Measurements from ENCODE around the gene LOXL3.

The LOXL3 gene, protein sequence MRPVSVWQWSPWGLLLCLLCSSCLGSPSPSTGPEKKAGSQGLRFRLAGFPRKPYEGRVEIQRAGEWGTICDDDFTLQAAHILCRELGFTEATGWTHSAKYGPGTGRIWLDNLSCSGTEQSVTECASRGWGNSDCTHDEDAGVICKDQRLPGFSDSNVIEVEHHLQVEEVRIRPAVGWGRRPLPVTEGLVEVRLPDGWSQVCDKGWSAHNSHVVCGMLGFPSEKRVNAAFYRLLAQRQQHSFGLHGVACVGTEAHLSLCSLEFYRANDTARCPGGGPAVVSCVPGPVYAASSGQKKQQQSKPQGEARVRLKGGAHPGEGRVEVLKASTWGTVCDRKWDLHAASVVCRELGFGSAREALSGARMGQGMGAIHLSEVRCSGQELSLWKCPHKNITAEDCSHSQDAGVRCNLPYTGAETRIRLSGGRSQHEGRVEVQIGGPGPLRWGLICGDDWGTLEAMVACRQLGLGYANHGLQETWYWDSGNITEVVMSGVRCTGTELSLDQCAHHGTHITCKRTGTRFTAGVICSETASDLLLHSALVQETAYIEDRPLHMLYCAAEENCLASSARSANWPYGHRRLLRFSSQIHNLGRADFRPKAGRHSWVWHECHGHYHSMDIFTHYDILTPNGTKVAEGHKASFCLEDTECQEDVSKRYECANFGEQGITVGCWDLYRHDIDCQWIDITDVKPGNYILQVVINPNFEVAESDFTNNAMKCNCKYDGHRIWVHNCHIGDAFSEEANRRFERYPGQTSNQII

DNA sequence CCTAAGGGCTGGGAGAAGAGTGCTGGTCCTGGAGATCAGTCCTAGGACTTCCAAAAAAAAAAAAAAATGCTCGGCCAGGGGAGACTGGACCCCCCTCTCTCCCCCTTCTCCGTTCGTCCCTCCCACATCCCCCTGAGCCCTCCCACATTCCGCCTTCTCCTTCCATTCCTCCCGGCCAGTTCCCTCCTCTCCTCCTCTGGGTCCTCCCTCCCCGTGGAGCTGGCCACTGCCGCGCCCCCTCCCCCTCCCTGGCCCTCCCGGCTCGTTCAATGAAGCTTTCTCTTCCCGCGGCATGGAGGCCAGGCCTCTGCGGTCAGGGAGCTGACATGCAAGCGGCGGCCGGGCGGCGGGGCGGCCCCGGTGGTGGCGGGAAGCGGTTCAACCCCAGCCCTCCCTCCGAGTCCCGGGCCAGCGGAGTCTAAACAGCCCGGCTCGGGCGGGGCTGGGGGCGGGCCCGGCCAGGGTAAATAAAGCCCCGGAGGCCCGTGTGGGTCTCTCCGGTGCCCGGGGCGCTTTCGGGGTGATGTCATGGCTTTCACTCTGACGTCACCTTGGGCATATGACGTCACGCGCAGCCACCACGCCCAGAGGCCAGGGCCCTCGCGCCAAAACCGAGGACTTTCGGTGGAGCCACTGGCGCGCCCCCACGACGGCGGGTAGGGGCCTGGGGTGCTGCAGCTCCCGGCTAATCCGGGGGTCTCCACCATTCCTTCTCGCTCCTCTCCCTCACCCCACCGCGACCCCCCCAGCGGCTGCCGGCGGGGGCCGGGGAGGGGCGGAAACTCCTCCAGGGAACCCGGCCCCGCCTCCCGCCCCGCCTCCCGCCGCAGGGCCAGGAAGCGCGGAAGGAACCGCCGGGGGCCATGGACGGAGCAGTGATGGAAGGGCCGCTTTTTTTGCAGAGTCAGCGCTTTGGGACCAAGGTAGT lies at the start of gene LOXL3, which contains the start of gene DOK1:
Gene LOXL3 (minus strand): TSS at position 51 of the 928 bp plus-strand sequence. CDS start 1,308 bp downstream, outside the sequence.
Gene DOK1 (plus strand): TSS at position 829 of the 928 bp plus-strand sequence. CDS start 35 bp downstream, at position 864.
- H3K4me1 ChIP-seq (ENCODE audit: control insufficient read depth, insufficient read depth, low read length) = peaks cover 9% of the 10 kb centered on the region

DNA sequence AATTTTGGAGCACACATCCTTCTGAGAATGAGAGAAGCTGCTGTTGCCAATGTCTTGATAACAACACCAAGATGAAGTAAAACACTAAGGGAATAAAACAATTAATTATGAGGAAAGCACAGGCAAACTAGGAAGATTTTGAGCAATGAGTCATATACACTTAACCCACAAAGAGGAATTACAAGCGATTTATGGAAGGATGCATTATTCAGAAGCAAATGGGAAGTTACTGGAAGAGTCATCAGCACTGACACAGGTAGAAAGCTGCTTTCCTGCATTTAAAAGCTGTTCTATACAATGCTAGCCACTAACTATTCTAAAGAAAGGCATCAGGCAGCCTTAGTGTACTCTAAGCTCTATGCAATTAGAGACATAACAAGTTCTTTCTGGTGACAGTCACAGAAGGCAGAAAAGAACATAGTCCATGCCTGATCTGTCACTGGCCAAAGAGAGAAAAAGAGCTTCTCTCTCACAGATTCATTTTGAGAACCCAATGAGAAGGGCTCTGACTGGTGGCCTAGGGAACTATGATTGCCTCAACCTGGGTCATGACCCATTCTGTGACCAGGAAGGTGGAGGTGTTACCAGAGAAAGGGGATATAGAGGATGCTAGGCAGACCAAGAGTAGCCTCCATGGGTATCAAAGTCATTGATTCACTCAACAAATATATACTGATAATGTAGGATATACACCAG lies 49.0 kb upstream of the LOXL3 start:
- no peaks in the 10 kb centered on the region for H3K4me1 ChIP-seq (ENCODE audit: control insufficient read depth, insufficient read depth, low read length)
- no peaks in the 10 kb centered on the region for H3K9me3 ChIP-seq (ENCODE audit: control insufficient read depth, insufficient read depth, low read length)
- no peak overlapping the region for H3K4me3 ChIP-seq (ENCODE audit: low read depth, low read length)
- H3K9ac ChIP-seq (ENCODE audit: low read depth, low read length) = no peak overlapping the region
- no peaks in the 10 kb centered on the region for H3K36me3 ChIP-seq (ENCODE audit: control insufficient read depth, insufficient read depth, low read length)
- H3K27me3 ChIP-seq (ENCODE audit: control insufficient read depth, insufficient read depth, low read length) = peaks cover 4% of the 10 kb centered on the region

More for the DNA sequence above, at the start of gene LOXL3, which contains the start of gene DOK1:
- Histone ChIP-seq H3K36me3 (ENCODE audit: control insufficient read depth, insufficient read depth, low read length) (peaks cover 2% of the 10 kb centered on the region), H3K9me3 (ENCODE audit: control insufficient read depth, insufficient read depth, low read length) (no peaks in the 10 kb centered on the region), H3K4me3 (ENCODE audit: low read depth, low read length) (peak within 1 kb of the TSS; percentile 96), H3K9ac (ENCODE audit: low read depth, low read length) (peak within 1 kb of the TSS; percentile 60), H3K27me3 (ENCODE audit: control insufficient read depth, insufficient read depth, low read length) (peaks cover 84% of the 10 kb centered on the region)

DNA sequence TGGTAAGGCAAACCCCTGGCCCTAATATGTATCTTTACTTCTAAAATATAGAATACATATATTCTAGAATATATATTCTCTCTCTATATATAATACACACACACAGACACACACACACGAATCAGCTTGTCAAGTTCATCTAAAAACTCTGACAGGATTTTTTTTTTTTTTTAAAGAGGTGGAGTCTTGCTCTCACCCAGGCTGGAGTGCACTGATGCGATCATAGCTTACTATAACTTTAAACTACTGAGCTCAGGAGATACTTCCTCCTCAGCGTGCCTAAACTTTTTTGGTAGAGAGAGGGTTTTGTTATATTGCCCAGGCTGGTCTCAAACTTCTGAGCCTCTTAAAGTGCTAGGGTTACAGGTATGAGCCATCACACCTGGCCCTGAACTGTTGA lies 45.9 kb upstream of the LOXL3 start:
- peaks cover 4% of the 10 kb centered on the region for H3K27me3 ChIP-seq (ENCODE audit: control insufficient read depth, insufficient read depth, low read length)
- no peaks in the 10 kb centered on the region for H3K9me3 ChIP-seq (ENCODE audit: control insufficient read depth, insufficient read depth, low read length)
- H3K4me3 ChIP-seq (ENCODE audit: low read depth, low read length) = no peak overlapping the region

DNA sequence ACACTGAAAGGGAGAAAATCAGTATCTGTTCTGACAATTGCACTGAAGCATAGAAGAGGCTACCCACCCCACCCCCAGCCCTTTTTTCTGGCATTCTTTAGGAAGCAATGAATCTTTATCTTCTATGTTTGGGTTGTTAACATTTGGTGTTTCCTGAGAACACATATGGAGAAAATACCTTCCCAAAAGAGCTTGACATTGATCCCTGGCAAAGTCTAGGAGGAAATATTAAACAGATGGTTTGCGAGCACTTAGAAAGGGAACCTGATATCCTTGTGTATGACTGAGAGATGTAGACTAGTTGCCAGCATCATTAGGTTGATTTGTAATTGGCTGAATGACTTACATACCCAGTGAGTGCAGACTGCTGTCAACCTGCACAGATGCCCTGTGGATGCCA lies 43.7 kb upstream of the LOXL3 start:
- no peaks in the 10 kb centered on the region for H3K4me1 ChIP-seq (ENCODE audit: control insufficient read depth, insufficient read depth, low read length)
- no peaks in the 10 kb centered on the region for H3K36me3 ChIP-seq (ENCODE audit: control insufficient read depth, insufficient read depth, low read length)
- H3K9me3 ChIP-seq (ENCODE audit: control insufficient read depth, insufficient read depth, low read length) = no peaks in the 10 kb centered on the region
- no peak overlapping the region for H3K9ac ChIP-seq (ENCODE audit: low read depth, low read length)
- H3K4me3 ChIP-seq (ENCODE audit: low read depth, low read length) = no peak overlapping the region
- no peaks in the 10 kb centered on the region for H3K27me3 ChIP-seq (ENCODE audit: control insufficient read depth, insufficient read depth, low read length)

More for the DNA sequence above, 45.9 kb upstream of the LOXL3 start:
- Histone ChIP-seq H3K36me3 (ENCODE audit: control insufficient read depth, insufficient read depth, low read length) (no peaks in the 10 kb centered on the region), H3K4me1 (ENCODE audit: control insufficient read depth, insufficient read depth, low read length) (no peaks in the 10 kb centered on the region), H3K9ac (ENCODE audit: low read depth, low read length) (no peak overlapping the region)

DNA sequence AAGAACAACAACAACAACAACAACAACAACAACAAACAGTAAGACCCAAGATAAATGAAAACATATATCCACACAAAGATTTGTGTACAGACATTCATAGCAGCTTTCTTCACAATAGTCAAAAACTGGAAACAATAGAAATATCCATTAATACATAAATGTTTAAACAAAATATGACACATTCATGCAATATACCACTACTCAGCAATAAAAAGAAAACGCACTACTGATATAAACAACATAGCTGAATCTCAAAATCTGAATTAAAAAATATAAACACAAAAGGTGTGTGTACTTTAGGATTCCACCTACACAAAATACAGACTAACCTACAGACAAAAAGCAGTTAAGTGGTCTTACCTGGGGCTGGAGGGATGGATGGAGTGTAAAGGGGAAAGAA lies 42.8 kb upstream of the LOXL3 start:
- H3K27me3 ChIP-seq (ENCODE audit: control insufficient read depth, insufficient read depth, low read length) = no peaks in the 10 kb centered on the region
- H3K9me3 ChIP-seq (ENCODE audit: control insufficient read depth, insufficient read depth, low read length) = no peaks in the 10 kb centered on the region
- no peak overlapping the region for H3K9ac ChIP-seq (ENCODE audit: low read depth, low read length)
- no peaks in the 10 kb centered on the region for H3K36me3 ChIP-seq (ENCODE audit: control insufficient read depth, insufficient read depth, low read length)
- H3K4me3 ChIP-seq (ENCODE audit: low read depth, low read length) = no peak overlapping the region
- H3K4me1 ChIP-seq (ENCODE audit: control insufficient read depth, insufficient read depth, low read length) = no peaks in the 10 kb centered on the region

DNA sequence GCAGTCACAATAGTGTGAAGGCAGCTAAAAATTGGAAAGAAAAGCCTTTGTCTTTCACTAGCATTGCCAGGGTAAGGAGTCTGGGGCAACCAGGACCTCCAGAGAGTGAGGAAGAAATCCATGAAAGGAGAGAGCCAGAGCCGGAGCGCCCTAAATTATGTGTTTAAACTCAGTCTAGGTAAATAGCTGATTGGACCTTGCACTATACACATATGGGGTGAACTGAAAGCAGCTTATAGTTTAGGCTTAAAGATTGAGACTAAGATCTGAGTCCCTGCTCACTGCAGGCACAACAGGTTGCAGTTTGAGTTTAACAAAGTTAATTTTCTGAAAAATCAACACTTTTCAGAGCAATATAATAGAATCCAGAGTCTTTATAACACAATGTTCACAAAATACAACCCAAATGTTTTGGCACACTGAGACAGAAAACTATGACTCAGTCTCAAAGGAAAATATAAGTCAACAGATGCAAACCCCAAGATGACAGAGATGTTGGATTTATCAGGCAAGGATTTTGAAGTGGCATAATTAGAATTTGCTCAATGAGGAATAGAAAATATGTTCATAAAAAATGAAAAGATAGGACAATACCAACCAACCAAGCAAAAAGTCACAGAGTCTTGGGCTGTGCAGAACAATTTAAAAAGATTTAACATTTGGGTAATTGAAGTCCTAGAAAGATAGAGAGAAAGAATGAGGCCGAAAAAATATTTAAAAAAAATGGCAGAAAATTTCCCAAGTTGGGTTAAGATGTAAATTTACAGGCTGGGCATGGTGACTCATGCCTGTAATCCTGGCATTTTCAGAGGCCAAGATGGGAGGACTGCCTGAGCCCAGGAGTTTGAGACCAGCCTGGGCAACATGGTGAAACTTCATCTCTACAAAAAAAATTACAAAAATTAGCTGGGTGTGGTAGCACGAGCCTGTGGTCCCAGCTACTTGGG lies 40.4 kb upstream of the LOXL3 start:
- Histone ChIP-seq H3K4me3 (ENCODE audit: low read depth, low read length) (no peak overlapping the region), H3K36me3 (ENCODE audit: control insufficient read depth, insufficient read depth, low read length) (no peaks in the 10 kb centered on the region), H3K27me3 (ENCODE audit: control insufficient read depth, insufficient read depth, low read length) (peaks cover 3% of the 10 kb centered on the region), H3K4me1 (ENCODE audit: control insufficient read depth, insufficient read depth, low read length) (no peaks in the 10 kb centered on the region), H3K9ac (ENCODE audit: low read depth, low read length) (no peak overlapping the region), H3K9me3 (ENCODE audit: control insufficient read depth, insufficient read depth, low read length) (no peaks in the 10 kb centered on the region)

DNA sequence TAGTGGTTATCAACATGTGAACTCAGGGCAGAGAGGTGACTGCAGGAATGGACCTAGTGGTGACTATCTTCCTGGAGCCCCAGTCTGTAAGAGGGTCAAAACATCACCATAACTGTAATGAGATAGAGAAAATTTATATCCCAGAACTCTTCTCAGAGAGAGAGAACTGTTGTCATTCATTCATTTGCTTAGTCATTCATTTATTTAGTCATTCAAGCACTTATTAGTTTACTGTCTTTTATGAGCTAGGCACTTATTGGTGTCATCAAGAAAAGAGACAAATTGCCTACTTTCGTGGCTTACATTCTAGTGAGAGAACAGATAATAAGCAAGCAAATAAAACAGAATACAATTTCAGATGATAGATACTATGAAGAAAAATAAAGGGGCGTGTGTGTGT lies 34.9 kb upstream of the LOXL3 start:
- Histone ChIP-seq H3K4me3 (ENCODE audit: low read depth, low read length) (no peak overlapping the region), H3K9ac (ENCODE audit: low read depth, low read length) (no peak overlapping the region), H3K27me3 (ENCODE audit: control insufficient read depth, insufficient read depth, low read length) (peaks cover 3% of the 10 kb centered on the region), H3K9me3 (ENCODE audit: control insufficient read depth, insufficient read depth, low read length) (no peaks in the 10 kb centered on the region), H3K4me1 (ENCODE audit: control insufficient read depth, insufficient read depth, low read length) (peaks cover 2% of the 10 kb centered on the region), H3K36me3 (ENCODE audit: control insufficient read depth, insufficient read depth, low read length) (no peaks in the 10 kb centered on the region)

DNA sequence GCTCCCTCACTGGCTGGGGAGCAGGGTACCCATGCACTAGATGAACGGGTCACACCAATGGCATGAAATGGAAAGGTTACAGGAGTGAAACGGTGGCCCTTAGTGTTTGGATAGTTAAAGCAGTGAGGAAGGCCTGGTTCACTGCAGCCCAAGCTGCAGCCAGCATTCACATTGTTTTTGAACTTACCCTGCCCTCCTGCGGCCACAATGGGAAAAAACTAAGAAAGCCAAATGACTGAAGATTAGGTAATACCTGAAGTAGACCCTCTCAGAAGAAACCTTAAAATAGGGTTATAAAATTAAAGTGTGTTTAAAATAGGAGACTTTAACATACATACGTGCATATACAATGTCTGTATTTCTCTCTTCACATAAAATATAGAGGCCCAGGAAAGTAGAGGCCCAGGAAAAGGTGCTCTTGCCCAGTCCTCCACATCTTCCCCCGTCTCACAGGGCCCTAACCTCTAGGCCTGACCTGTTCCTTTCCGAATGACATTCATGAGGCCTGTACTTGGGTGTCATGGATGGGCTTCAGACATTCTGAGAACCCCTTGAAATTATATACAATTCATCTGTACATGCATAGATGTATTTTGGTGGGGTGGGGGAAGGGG lies 34.0 kb upstream of the LOXL3 start:
- H3K27me3 ChIP-seq (ENCODE audit: control insufficient read depth, insufficient read depth, low read length) = peaks cover 3% of the 10 kb centered on the region
- no peaks in the 10 kb centered on the region for H3K9me3 ChIP-seq (ENCODE audit: control insufficient read depth, insufficient read depth, low read length)
- H3K9ac ChIP-seq (ENCODE audit: low read depth, low read length) = no peak overlapping the region
- no peaks in the 10 kb centered on the region for H3K36me3 ChIP-seq (ENCODE audit: control insufficient read depth, insufficient read depth, low read length)
- peaks cover 2% of the 10 kb centered on the region for H3K4me1 ChIP-seq (ENCODE audit: control insufficient read depth, insufficient read depth, low read length)
- H3K4me3 ChIP-seq (ENCODE audit: low read depth, low read length) = no peak overlapping the region

DNA sequence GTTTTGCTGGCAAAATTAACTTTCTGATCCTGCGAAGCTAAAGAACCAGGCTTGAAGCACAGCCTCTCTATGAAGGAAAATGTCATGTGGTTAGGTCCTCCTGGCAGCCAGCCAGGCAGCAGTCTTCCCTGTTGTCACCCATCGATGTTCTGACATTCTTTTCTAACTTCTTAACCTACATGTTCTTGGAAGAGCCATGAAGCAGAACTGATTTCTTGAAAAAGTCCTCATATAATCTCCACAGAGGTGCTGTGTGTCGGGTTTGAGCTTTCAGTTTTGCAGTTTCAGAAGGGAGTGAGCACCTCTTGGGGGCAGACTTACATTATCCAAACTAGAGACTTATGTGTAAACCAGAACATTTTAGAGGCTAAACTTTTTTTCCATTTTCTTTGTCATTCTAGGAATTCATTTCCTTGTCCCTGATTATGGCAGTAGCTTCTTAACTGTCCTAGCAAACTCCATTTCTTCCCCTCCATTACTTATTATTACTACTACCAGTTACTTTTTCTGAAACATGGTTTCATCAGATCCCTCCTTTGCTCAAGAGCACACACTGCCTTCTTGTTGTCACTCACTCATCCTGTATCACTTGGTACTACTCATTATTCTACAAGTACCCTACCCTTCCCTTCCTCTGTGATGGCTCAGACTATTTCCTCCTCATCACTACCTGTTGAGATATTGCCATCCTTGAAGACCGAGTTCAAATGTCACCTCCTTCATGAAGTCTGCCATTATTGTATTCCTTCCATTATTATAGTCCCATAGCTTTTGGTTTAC lies 31.9 kb upstream of the LOXL3 start:
- Histone ChIP-seq H3K4me1 (ENCODE audit: control insufficient read depth, insufficient read depth, low read length) (peaks cover 2% of the 10 kb centered on the region), H3K9me3 (ENCODE audit: control insufficient read depth, insufficient read depth, low read length) (no peaks in the 10 kb centered on the region), H3K36me3 (ENCODE audit: control insufficient read depth, insufficient read depth, low read length) (no peaks in the 10 kb centered on the region), H3K9ac (ENCODE audit: low read depth, low read length) (no peak overlapping the region), H3K27me3 (ENCODE audit: control insufficient read depth, insufficient read depth, low read length) (peaks cover 2% of the 10 kb centered on the region), H3K4me3 (ENCODE audit: low read depth, low read length) (no peak overlapping the region)

Data from iPS-15b (cell line).